Gastroesophageal sphincter (tissue), 4 donors: ENCODE results near the gene XDH. TPM values are rescaled to one million over a fixed set of nuclear protein-coding genes. Genes with fewer than 3 reads are reported as not detected.

ENCODE experiments used
- ATAC-seq: fragments of 150-250 bp; one replicate; pipeline ENCODE4 v1.9.1; 2016; ENCODE audit warnings: mild to moderate bottlenecking, moderate library complexity
- H3K27ac ChIP-seq, 4 donors: fragments of 200-600 bp; sonication (generic) in 3 of 4; 1 replicate in 3 of 4; 2 replicates in 1 of 4; pipeline ENCODE4 v1.5.1; 2016 to 2019
- H3K27me3 ChIP-seq: fragments of 200-600 bp; sonication (generic); one replicate; pipeline ENCODE4 v1.5.1; 2019
- H3K36me3 ChIP-seq, 2 donors: fragments of 200-600 bp; sonication (generic); one replicate each; pipeline ENCODE4 v1.5.1; 2019; ENCODE audit warnings: control low read depth in 1 of 2
- H3K4me1 ChIP-seq, 3 donors: fragments of 200-600 bp; sonication (generic); 1 replicate in 2 of 3; 2 replicates in 1 of 3; pipeline ENCODE4 v1.5.1; 2016 to 2019; ENCODE audit warnings: control low read depth in 2 of 3
- H3K4me3 ChIP-seq, 2 donors: fragments of 200-600 bp; sonication (generic); one replicate each; pipeline ENCODE4 v1.5.1; 2019; ENCODE audit warnings: mild to moderate bottlenecking in 1 of 2, moderate library complexity in 1 of 2
- H3K9me3 ChIP-seq, 3 donors: fragments of 200-600 bp; sonication (generic); one replicate each; pipeline ENCODE4 v1.5.1; 2017 to 2019; ENCODE audit warnings: control low read depth in 2 of 3
- EP300 ChIP-seq: sonication (generic); formaldehyde crosslinking; IDR thresholded peaks from one replicate; pipeline ENCODE4 v1.6.1; 2017; ENCODE audit warnings: antibody characterized with exemption, mild to moderate bottlenecking
- POLR2A ChIP-seq, 2 donors: fragments of 450-650 bp; IDR thresholded peaks; one replicate each; pipeline ENCODE4 v1.6.1; 2017; ENCODE audit warnings: antibody characterized with exemption in 2 of 2, mild to moderate bottlenecking in 2 of 2, moderate library complexity in 1 of 2
- POLR2AphosphoS5 ChIP-seq: sonication (generic); formaldehyde crosslinking; IDR thresholded peaks from one replicate; pipeline ENCODE4 v1.6.1; 2017; ENCODE audit warnings: antibody characterized with exemption
- WGBS, 2 donors: methylation state at CpG; one replicate each; pipeline ENCODE4 v1.1.5; 2018; ENCODE audit warnings: low coverage in 1 of 2; 5-methylcytosine and 5-hydroxymethylcytosine counted together
- total RNA-seq, 4 donors: library from RNA; depleted of rRNA; stranded (reverse); fragments of >200 nt; gene quantifications; one replicate each; pipeline ENCODE4 v1.1.0, GENCODE V29; 2016
- TF ChIP-seq, protein P1 (sequence below), 4 experiments: fragments of 200-600 bp in 2 of 4; fragments of 450-650 bp in 2 of 4; sonication (generic) in 1 of 4; IDR thresholded peaks; one replicate each; pipeline ENCODE4 v1.5.1; 2017 to 2019; ENCODE audit warnings: antibody characterized with exemption in 4 of 4, mild to moderate bottlenecking in 2 of 4, moderate library complexity in 2 of 4

The XDH gene
- total RNA-seq, 4 donors from 2014 or later = under 0.01 to 2.8 (median 0.08) TPM; not detected in 1

- ATAC-seq = no peak
- Histone ChIP-seq H3K36me3 (no peaks in the 10 kb centered on the region), H3K27ac (no peak overlapping the region), H3K9me3 (no peaks in the 10 kb centered on the region), H3K4me1 (peaks cover 0 to 28% (median 11%) of the 10 kb centered on the region in 3 donors), H3K4me3 (no peak overlapping the region), H3K27me3 (no peaks in the 10 kb centered on the region)
- 80 to 82% methylated on average over 1 of the region's 1 CpG for WGBS, 2 donors
- TF ChIP-seq, protein P1, sequence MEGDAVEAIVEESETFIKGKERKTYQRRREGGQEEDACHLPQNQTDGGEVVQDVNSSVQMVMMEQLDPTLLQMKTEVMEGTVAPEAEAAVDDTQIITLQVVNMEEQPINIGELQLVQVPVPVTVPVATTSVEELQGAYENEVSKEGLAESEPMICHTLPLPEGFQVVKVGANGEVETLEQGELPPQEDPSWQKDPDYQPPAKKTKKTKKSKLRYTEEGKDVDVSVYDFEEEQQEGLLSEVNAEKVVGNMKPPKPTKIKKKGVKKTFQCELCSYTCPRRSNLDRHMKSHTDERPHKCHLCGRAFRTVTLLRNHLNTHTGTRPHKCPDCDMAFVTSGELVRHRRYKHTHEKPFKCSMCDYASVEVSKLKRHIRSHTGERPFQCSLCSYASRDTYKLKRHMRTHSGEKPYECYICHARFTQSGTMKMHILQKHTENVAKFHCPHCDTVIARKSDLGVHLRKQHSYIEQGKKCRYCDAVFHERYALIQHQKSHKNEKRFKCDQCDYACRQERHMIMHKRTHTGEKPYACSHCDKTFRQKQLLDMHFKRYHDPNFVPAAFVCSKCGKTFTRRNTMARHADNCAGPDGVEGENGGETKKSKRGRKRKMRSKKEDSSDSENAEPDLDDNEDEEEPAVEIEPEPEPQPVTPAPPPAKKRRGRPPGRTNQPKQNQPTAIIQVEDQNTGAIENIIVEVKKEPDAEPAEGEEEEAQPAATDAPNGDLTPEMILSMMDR (IDR thresholded peaks at IDR 0.05) = no peak
- no peak for TF ChIP-seq POLR2AphosphoS5
- no peak for TF ChIP-seq EP300
- no peak for TF ChIP-seq POLR2A (IDR thresholded peaks at IDR 0.05)
These were observed 120.3 kb downstream of the XDH start for GRCh38 chr2:31294196-31294595.

DNA sequence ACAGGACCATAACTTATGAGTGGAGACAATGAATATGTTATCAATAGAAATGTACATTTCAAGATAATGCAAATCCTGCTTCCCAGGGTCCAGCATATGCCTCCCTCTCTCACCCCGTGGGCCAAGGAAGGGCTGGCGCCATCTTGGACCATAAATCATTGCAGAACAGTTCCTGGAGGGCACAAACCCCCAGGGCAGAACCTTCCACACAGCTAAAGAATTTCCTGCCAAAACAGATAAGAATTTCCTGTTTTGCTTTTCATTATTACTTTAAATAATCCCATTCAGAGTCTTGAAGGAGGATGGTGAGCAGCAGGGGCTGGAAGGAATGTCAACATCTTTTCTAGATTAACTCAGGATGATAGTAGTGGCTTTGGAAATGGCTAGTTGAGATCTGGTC lies 126.9 kb downstream of the XDH start:
- TF ChIP-seq POLR2AphosphoS5 = no peak
- no peak overlapping the region for H3K27ac ChIP-seq
- H3K36me3 ChIP-seq = no peaks in the 10 kb centered on the region
- no peaks in the 10 kb centered on the region for H3K4me1 ChIP-seq
- H3K9me3 ChIP-seq = no peaks in the 10 kb centered on the region
- H3K4me3 ChIP-seq = no peak overlapping the region
- ATAC-seq = no peak
- WGBS, 2 donors = 55 to 79% methylated on average over 2 of the region's 2 CpGs
- no peaks in the 10 kb centered on the region for H3K27me3 ChIP-seq

DNA sequence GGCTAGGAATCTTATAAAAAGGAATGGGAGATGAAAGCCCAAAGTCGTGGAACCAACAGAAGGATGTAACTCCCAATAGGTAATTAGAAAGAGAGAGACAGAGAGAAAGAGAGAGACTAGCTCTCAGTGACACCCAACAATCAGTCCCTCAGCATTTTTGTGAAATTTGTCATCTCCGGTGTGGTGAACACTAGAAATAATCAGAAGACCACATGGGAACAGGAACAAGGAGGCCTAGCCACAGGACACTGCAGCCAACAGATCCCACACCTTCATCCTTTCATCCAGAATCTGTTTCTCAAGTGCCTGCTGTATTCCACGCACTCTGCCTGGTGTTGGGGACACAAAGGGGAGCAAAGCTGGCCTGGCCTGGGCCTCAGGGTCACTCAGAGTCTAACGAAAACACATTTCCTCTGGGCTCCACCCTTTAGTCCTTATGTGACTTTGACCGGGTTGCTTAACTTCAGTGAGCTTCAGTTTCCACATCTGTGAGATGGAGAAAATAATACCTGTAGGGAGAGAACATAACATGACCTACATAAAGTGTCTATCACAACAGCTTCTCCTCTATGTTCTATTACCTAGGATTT lies 127.5 kb downstream of the XDH start:
- 83 to 93% methylated on average over 3 to 4 of the region's 5 CpGs for WGBS, 2 donors
- no peaks in the 10 kb centered on the region for H3K9me3 ChIP-seq
- H3K27ac ChIP-seq = no peak overlapping the region
- H3K4me3 ChIP-seq = no peak overlapping the region
- H3K4me1 ChIP-seq = no peaks in the 10 kb centered on the region
- ATAC-seq = no peak
- TF ChIP-seq POLR2AphosphoS5 (no peak), EP300 (no peak), POLR2A (IDR thresholded peaks at IDR 0.05) (no peak)
- TF ChIP-seq, protein P1 (IDR thresholded peaks at IDR 0.05) = no peak
- no peaks in the 10 kb centered on the region for H3K36me3 ChIP-seq
- no peaks in the 10 kb centered on the region for H3K27me3 ChIP-seq

DNA sequence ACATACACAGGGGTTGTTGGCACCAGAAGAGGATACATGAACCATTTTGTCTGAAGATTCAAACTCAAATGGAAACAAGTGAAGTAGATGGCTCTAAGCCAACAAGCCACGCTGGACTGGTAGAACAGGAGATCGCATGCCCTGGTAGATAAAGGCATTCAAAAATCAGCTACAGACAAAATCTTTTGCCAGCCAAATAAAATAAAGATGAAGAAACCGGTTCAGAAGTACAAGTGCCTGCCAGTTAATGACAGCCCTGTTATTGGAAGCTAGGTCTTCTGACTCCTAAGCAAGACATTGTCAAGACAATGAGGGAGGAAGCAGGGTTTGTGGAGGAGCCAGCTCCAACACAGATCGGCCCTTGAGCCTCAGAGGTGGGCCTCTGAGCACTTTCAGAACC lies 128.3 kb downstream of the XDH start:
- WGBS, 2 donors = 71 to 82% methylated on average over 2 to 4 of the region's 4 CpGs
- Histone ChIP-seq H3K27me3 (no peaks in the 10 kb centered on the region), H3K4me1 (no peaks in the 10 kb centered on the region), H3K27ac (no peak overlapping the region), H3K9me3 (no peaks in the 10 kb centered on the region), H3K4me3 (no peak overlapping the region), H3K36me3 (no peaks in the 10 kb centered on the region)
- ATAC-seq = no peak
- TF ChIP-seq EP300 (no peak), POLR2AphosphoS5 (no peak), POLR2A (IDR thresholded peaks at IDR 0.05) (no peak)
- TF ChIP-seq, protein P1 (IDR thresholded peaks at IDR 0.05) = no peak

Other genes starting within 250 kb of the XDH start
- gene CAPN14, start 197.2 kb downstream of the XDH start, total RNA-seq = 1 to 10 TPM in 2 of 4 donors, under 1 TPM in 2; 0.19 to 8.3 (median 1.1) TPM
- 1 to 10 TPM; 3.8 to 8.4 (median 4.9) TPM for gene EHD3, start 180.6 kb downstream of the XDH start, total RNA-seq
- gene SRD5A2, start 166.2 kb upstream of the XDH start, total RNA-seq = not detected